Adrenal gland (tissue), 5 donors: ENCODE measurements around the gene GPR151.

Experiments used
- POLR2A ChIP-seq, 2 donors: fragments of 450-650 bp; IDR thresholded peaks; one replicate each; pipeline ENCODE4 v1.6.1; 2017; ENCODE audit warnings: antibody characterized with exemption in 2 of 2, mild to moderate bottlenecking in 2 of 2, moderate library complexity in 1 of 2
- TF ChIP-seq, protein P1 (sequence below), 6 experiments: fragments of 450-650 bp in 4 of 6; fragments of 200-600 bp in 2 of 6; sonication (generic) in 1 of 6; IDR thresholded peaks; 1 replicate in 5 of 6; 2 replicates in 1 of 6; pipeline versions ENCODE4 v1.5.1 to v1.8.0; 2016 to 2021; ENCODE audit warnings: antibody characterized with exemption in 6 of 6, mild to moderate bottlenecking in 2 of 6, moderate library complexity in 1 of 6
- donor health status: DM: no; HTN: no; CAD: no.

GRCh38 chr5:146494656-146495055, 21.3 kb downstream of the GPR151 start:
- TF ChIP-seq, protein P1, sequence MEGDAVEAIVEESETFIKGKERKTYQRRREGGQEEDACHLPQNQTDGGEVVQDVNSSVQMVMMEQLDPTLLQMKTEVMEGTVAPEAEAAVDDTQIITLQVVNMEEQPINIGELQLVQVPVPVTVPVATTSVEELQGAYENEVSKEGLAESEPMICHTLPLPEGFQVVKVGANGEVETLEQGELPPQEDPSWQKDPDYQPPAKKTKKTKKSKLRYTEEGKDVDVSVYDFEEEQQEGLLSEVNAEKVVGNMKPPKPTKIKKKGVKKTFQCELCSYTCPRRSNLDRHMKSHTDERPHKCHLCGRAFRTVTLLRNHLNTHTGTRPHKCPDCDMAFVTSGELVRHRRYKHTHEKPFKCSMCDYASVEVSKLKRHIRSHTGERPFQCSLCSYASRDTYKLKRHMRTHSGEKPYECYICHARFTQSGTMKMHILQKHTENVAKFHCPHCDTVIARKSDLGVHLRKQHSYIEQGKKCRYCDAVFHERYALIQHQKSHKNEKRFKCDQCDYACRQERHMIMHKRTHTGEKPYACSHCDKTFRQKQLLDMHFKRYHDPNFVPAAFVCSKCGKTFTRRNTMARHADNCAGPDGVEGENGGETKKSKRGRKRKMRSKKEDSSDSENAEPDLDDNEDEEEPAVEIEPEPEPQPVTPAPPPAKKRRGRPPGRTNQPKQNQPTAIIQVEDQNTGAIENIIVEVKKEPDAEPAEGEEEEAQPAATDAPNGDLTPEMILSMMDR (IDR thresholded peaks at IDR 0.05) = no peak
- TF ChIP-seq POLR2A (IDR thresholded peaks at IDR 0.05) = no peak
